Karpas-422 (cell line): ENCODE measurements around the gene SH3GL1. TPM values are rescaled to one million over a fixed set of nuclear protein-coding genes. Genes with fewer than 3 reads are reported as not detected.
A peak's percentile ranks its signal among the peaks of the same experiment; 100 is the strongest.

Experiments
- DNase-seq: peaks from one replicate; pipeline ENCODE4 v3.0.0-alpha.2; 2015
- H2AFZ ChIP-seq: fragments of 200-600 bp; sonication (generic); 2 replicates; pipeline ENCODE4 v1.6.1; 2014; ENCODE audit warnings: antibody characterized with exemption, low read length, mixed read lengths
- H3K27ac ChIP-seq: fragments of 200-600 bp; sonication (generic); 2 replicates; pipeline ENCODE4 v1.5.1; 2014; ENCODE audit warnings: mild to moderate bottlenecking, low read length, moderate library complexity
- H3K27me3 ChIP-seq: fragments of 200-600 bp; sonication (generic); 2 replicates; pipeline ENCODE4 v1.6.1; 2014; ENCODE audit warnings: low read length, mixed read lengths
- H3K36me3 ChIP-seq: fragments of 200-600 bp; sonication (generic); 2 replicates; pipeline ENCODE4 v1.6.1; 2014; ENCODE audit warnings: low read length, mixed read lengths; ENCODE audit not compliant: insufficient read depth
- H3K4me1 ChIP-seq: fragments of 200-600 bp; sonication (generic); 2 replicates; pipeline ENCODE4 v1.6.1; 2014; ENCODE audit warnings: mild to moderate bottlenecking, low read length, mixed read lengths
- H3K4me2 ChIP-seq: fragments of 200-600 bp; sonication (generic); 2 replicates; pipeline ENCODE4 v1.6.1; 2014; ENCODE audit warnings: low read length, low read depth, mild to moderate bottlenecking; ENCODE audit not compliant: poor library complexity, severe bottlenecking
- H3K4me3 ChIP-seq: fragments of 200-600 bp; sonication (generic); 2 replicates; pipeline ENCODE4 v1.5.1; 2014; ENCODE audit warnings: mild to moderate bottlenecking, antibody characterized with exemption, low read length, mixed read lengths
- H3K79me2 ChIP-seq: fragments of 200-600 bp; sonication (generic); 2 replicates; pipeline ENCODE4 v1.6.1; 2014; ENCODE audit warnings: mild to moderate bottlenecking, low read length, mixed read lengths
- H3K9ac ChIP-seq: fragments of 200-600 bp; sonication (generic); 2 replicates; pipeline ENCODE4 v1.6.0; 2014; ENCODE audit warnings: low read length
- H3K9me2 ChIP-seq: fragments of 200-600 bp; sonication (generic), shearing (Covaris generic); replicated peaks from 2 replicates; pipeline ENCODE4 v1.6.0; 2014; ENCODE audit warnings: mild to moderate bottlenecking, low read length, moderate library complexity; ENCODE audit not compliant: insufficient read depth
- H3K9me3 ChIP-seq: fragments of 300-700, 200-600 bp; sonication (generic); 2 replicates; pipeline ENCODE4 v1.6.1; 2014; ENCODE audit warnings: low read length, mixed read lengths
- H4K20me1 ChIP-seq: fragments of 200-600 bp; sonication (generic); 2 replicates; pipeline ENCODE4 v1.6.1; 2014; ENCODE audit warnings: mild to moderate bottlenecking, antibody characterized with exemption, low read length, low read depth; ENCODE audit not compliant: insufficient read depth
- total RNA-seq: library from RNA; depleted of rRNA; stranded (reverse); fragments of >200 nt; shearing (Covaris generic); gene quantifications from 2 replicates; pipeline ENCODE4 v1.2.3, GENCODE V29; 2014; ENCODE audit warnings: low replicate concordance

The SH3GL1 gene
- total RNA-seq, 1 experiment from 2014 or later: 13.4 TPM

DNA sequence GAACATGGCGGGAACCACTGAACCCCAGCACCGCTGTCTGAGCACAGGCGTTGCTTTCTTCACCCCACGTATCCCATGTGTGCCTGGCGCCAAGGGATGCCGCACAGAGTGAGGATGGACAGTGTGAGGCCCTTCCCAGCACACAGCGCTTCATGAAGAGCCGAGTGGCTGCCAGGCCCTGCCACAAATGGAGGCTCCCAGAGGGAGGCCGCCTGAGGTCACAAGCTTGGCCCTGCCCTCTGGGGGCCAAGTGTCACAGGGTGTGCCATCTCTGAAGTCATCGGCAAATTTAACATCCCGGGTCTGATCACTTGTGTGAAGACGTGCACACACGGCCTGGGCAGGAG is 32.6 kb downstream of the SH3GL1 start:
- peaks cover 49% of the 10 kb centered on the region for H3K4me1 ChIP-seq
- no peak overlapping the region for H3K4me3 ChIP-seq
- H3K79me2 ChIP-seq: peaks cover 35% of the 10 kb centered on the region
- H3K9ac ChIP-seq: no peak overlapping the region
- peak overlapping the region; percentile 91; the same call in 1 of the 2 replicates for H3K27ac ChIP-seq
- no peaks in the 10 kb centered on the region for H3K36me3 ChIP-seq
- no peak overlapping the region for H3K4me2 ChIP-seq
- H3K9me3 ChIP-seq: no peaks in the 10 kb centered on the region
- H3K9me2 ChIP-seq: no peaks in the 10 kb centered on the region
- H3K27me3 ChIP-seq: no peaks in the 10 kb centered on the region
- DNase-seq: no peak
- H4K20me1 ChIP-seq: no peaks in the 10 kb centered on the region
- H2AFZ ChIP-seq: no peak overlapping the region

GRCh38 chr19:4367336-4367723 is 33.0 kb downstream of the SH3GL1 start:
- no peak overlapping the region for H3K4me3 ChIP-seq
- no peak overlapping the region for H3K27ac ChIP-seq
- H3K9me2 ChIP-seq: no peaks in the 10 kb centered on the region
- no peaks in the 10 kb centered on the region for H3K27me3 ChIP-seq
- H3K79me2 ChIP-seq: peaks cover 30% of the 10 kb centered on the region
- no peak overlapping the region for H3K4me2 ChIP-seq
- no peak for DNase-seq
- peaks cover 45% of the 10 kb centered on the region for H3K4me1 ChIP-seq
- no peak overlapping the region for H3K9ac ChIP-seq
- H3K36me3 ChIP-seq: no peaks in the 10 kb centered on the region
- H2AFZ ChIP-seq: no peak overlapping the region
- no peaks in the 10 kb centered on the region for H4K20me1 ChIP-seq
- no peaks in the 10 kb centered on the region for H3K9me3 ChIP-seq

GRCh38 chr19:4366666-4367335 is 33.5 kb downstream of the SH3GL1 start:
- Histone ChIP-seq H3K4me2 (no peak overlapping the region), H2AFZ (no peak overlapping the region), H3K27me3 (no peaks in the 10 kb centered on the region), H3K9me2 (no peaks in the 10 kb centered on the region), H3K9me3 (no peaks in the 10 kb centered on the region), H4K20me1 (no peaks in the 10 kb centered on the region), H3K4me3 (no peak overlapping the region), H3K4me1 (peaks cover 40% of the 10 kb centered on the region), H3K27ac (no peak overlapping the region), H3K36me3 (no peaks in the 10 kb centered on the region), H3K79me2 (peaks cover 26% of the 10 kb centered on the region), H3K9ac (no peak overlapping the region)
- DNase-seq: no peak

DNA sequence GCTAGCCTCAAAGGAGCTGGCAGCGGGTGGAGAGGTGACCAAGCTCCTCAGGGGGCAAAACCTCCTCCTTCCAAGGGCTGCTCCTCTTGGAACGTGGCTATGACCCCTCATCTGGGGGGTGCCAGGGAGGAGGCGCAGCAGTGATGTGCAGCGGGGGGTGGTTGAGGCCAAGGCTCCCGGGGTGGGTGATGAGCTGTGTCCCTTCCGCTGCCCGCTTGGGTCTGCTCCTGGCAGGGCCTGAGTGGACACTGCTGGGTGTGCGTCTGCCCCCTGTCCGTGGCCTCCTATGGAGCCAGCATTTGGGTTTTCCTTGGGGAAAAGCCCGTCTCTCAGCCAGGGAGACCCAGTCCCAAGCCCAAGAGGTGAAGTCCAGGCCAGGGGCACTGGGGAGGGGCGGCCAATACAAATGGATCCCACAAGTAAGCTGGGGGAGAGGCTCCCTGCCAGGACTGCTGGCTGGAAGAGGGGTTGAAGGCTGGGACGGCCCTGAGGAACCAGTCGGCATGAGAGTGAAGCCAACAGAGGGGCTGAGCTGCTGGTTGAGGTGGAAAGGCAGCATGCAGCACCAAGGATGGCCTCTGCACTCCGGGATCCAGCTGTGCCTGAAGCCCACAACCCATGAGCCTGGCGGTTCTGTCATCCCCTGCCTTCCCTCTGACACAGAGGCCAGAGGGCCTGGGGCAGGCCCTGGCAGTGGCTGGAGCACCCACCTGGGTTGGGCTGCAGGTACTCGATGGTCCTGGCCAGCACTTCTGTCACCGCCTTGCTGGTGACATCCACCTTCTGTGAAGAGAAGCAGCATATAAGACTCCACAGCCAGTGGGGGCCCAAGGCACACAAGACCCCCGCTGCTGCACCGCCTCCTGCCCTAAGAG is 34.3 kb downstream of the SH3GL1 start:
- H3K36me3 ChIP-seq: no peaks in the 10 kb centered on the region
- DNase-seq: no peak
- no peaks in the 10 kb centered on the region for H3K27me3 ChIP-seq
- H3K9ac ChIP-seq: no peak overlapping the region
- H4K20me1 ChIP-seq: no peaks in the 10 kb centered on the region
- no peaks in the 10 kb centered on the region for H3K9me2 ChIP-seq
- no peak overlapping the region for H3K4me3 ChIP-seq
- no peak overlapping the region for H3K27ac ChIP-seq
- no peak overlapping the region for H2AFZ ChIP-seq
- no peaks in the 10 kb centered on the region for H3K9me3 ChIP-seq
- H3K4me1 ChIP-seq: peaks cover 32% of the 10 kb centered on the region
- no peak overlapping the region for H3K4me2 ChIP-seq
- H3K79me2 ChIP-seq: peaks cover 18% of the 10 kb centered on the region

- Histone ChIP-seq H2AFZ (no peak overlapping the region), H3K27ac (no peak overlapping the region), H3K4me3 (no peak overlapping the region), H3K4me2 (no peak overlapping the region), H3K9me2 (no peaks in the 10 kb centered on the region), H3K79me2 (peaks cover 12% of the 10 kb centered on the region; the same call in 1 of the 2 replicates), H3K36me3 (no peaks in the 10 kb centered on the region), H3K9me3 (no peaks in the 10 kb centered on the region), H3K27me3 (no peaks in the 10 kb centered on the region), H3K9ac (no peak overlapping the region), H4K20me1 (no peaks in the 10 kb centered on the region), H3K4me1 (peaks cover 25% of the 10 kb centered on the region)
- no peak for DNase-seq
Measured at GRCh38 chr19:4365341-4365740, 35.0 kb downstream of the SH3GL1 start.

- Histone ChIP-seq H3K27me3 (no peaks in the 10 kb centered on the region), H3K27ac (no peak overlapping the region), H3K4me3 (no peak overlapping the region), H3K36me3 (no peaks in the 10 kb centered on the region), H3K9me2 (no peaks in the 10 kb centered on the region), H2AFZ (no peak overlapping the region), H3K79me2 (peaks cover 4% of the 10 kb centered on the region; the same call in 1 of the 2 replicates), H3K4me1 (peaks cover 9% of the 10 kb centered on the region), H3K4me2 (no peak overlapping the region), H3K9me3 (no peaks in the 10 kb centered on the region), H4K20me1 (no peaks in the 10 kb centered on the region), H3K9ac (no peak overlapping the region)
- DNase-seq: no peak
Measured at GRCh38 chr19:4363571-4364304, 36.6 kb downstream of the SH3GL1 start.

DNA sequence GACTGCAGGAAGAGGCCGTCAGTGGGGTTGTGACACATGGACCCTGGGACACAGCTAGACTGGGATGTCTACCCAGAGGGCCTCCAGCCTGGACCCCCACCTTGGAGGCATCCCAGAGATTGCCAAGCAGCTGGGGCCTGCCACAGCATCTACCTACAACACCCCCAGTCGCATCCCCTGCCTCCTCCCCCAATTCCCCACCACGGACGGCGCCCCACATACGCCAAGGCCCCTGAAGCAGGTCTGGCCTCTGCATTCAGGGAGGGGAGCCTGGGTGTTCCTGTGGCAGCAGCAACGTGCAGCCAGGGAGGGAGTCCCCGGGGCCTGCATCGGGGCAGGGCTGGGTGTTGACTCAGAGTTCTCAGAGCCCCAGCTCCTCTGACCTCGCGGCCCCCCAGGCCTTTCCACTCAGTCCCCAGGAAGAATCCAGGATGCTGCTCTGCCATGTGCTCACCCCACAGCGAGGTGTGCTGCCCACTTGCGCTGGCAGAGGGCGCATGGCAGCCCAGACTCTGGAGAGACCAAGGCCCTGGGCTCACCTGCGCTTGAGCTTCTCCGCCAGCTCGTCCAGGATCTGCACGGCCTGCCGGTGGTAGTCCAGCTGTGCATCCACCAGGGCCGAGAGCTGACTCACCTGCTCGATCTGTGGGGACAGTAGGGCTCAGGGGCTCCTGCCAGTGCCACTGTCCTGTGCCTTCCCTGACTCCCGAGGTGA is 37.4 kb downstream of the SH3GL1 start:
- no peaks in the 10 kb centered on the region for H3K36me3 ChIP-seq

More for the DNA sequence above, 37.4 kb downstream of the SH3GL1 start:
- Histone ChIP-seq H3K4me3 (no peak overlapping the region), H4K20me1 (no peaks in the 10 kb centered on the region), H3K79me2 (no peaks in the 10 kb centered on the region), H3K9me2 (no peaks in the 10 kb centered on the region), H3K9me3 (no peaks in the 10 kb centered on the region), H2AFZ (no peak overlapping the region), H3K4me1 (peaks cover 2% of the 10 kb centered on the region), H3K27me3 (no peaks in the 10 kb centered on the region), H3K4me2 (no peak overlapping the region), H3K9ac (no peak overlapping the region), H3K27ac (no peak overlapping the region)
- peak; percentile 70 for DNase-seq
